Hematopoietic multipotent progenitor cell treated with erythropoietin and hydrocortisone succinate and interleukin-3 and kit ligand, for 17 days (in vitro differentiated cells): Measurements from ENCODE around the gene FAM83C.

Experiments
- DNase-seq: peaks from one replicate; pipeline ENCODE4 v3.0.0-alpha.2; 2015; ENCODE audit warnings: low spot score

FAM83C gene

DNA sequence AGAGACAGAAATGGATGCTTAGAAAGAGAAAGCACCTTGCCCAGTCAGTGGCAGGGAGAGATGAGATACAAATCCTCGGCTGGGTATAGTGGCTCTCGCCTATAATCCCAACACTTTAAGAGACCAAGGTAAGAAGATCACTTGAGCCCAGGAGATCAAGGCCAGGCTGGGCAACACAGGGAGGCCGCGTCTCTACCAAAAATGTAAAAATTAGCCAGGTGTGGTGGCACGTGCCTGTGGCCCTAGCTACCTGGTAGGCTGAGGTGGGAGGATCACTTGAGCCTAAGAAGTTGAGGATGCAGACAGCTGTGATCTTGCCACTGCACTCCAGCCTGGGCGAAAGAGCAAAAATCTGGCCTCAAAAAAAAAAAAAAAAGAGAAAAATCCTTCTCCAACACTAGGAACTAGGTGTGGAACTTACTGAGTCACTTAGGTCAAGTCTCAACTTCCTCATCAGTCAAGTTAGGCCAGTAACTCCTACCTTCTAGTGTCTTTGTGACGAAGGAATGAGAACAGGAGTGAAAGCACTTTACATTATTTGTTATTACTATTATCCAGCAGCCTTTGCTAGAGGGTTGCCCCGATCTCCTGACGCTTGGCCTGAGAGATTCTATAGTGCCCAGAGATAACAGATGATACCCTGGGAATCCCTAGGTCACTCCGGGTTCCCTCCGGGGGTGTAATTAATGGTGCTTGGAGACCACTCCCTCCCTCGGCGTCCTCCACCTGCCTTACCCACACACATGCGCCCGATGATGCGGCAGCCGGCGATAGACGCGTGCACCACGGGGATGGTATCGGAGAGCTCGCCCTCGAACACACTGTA lies 8.6 kb downstream of the FAM83C start:
- DNase-seq: no peak

GRCh38 chr20:35281506-35282101 lies 10.6 kb downstream of the FAM83C start:
- no peak for DNase-seq

GRCh38 chr20:35280523-35280922 lies 11.7 kb downstream of the FAM83C start:
- DNase-seq: no peak

DNA sequence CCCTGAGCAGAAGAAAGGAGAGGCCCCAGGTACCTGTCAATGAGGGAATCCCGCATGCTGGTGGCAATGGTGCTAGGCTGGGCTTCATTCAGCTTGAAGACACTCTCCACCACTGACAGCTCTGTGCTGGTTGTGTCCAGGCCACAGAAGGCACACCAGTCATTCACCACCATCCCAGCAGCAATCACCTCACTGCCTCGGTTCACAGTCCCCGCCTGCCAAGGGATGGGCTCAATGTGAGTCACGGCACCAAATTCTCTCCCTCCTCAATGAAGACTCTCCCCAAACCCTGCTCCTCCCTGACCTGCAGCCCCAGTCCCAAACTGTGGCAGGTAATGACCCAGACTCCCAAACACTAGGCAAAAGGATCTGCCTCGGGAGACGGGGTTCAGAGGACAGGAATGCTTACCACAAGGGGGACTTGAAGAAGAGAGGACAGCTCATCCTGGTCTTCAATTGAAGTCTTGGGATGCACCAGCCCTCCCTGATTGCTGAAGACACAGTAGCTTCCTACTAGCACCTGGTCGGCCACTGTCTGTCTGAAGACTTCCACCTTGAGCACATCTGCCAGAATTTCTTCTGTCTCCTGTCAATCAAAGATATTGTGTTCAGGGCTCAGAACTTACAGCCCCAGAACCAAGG lies 12.6 kb downstream of the FAM83C start:
- DNase-seq: no peak

DNA sequence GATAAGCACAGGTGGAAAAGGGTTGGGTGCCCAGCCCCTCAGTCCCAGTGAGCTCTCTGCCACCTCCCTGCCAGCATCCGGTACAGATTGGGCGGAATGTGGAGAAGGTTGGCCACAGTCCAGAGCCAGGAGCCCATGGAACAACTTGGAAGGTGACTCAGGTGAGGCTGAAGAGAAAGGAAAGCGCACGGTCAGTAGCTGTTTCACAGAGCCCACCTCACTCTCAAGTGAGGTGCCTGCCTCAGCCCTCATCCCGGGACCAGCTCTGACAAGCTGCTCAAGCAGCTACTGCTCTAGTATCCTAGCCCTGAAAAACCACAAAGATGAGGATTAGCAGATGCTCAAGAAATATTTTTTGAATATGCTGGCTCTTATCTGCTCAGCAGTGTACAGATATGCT lies 13.2 kb downstream of the FAM83C start:
- DNase-seq: no peak

GRCh38 chr20:35277531-35278395 lies 14.5 kb downstream of the FAM83C start, which contains the start of gene MMP24OS:
Gene MMP24OS (minus strand): TSS chr20:35278122. CDS start chr20:35277929, 193 bp downstream.
- peak; percentile 86 for DNase-seq

DNA sequence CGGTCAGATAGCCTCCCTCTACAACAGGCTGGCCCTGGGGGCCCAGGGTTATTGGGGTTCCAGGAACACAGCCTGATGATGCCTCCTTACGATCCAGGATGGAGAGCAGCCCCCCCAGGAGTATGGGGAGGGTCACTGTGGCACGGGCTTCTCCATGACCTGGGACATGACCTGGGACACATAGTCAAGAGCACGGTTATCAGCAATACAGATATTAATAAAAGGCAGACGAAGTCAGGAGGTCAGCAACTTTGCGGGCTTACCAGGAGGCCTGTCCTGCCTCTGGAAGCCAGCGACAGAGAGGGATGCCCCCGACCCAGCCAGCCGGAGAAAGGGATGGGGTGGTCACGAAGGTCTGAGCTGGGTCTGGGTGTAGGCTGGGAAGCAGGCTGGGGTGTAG lies 15.1 kb downstream of the FAM83C start:
- no peak for DNase-seq

GRCh38 chr20:35276408-35276807 lies 15.8 kb downstream of the FAM83C start:
- DNase-seq: no peak

DNA sequence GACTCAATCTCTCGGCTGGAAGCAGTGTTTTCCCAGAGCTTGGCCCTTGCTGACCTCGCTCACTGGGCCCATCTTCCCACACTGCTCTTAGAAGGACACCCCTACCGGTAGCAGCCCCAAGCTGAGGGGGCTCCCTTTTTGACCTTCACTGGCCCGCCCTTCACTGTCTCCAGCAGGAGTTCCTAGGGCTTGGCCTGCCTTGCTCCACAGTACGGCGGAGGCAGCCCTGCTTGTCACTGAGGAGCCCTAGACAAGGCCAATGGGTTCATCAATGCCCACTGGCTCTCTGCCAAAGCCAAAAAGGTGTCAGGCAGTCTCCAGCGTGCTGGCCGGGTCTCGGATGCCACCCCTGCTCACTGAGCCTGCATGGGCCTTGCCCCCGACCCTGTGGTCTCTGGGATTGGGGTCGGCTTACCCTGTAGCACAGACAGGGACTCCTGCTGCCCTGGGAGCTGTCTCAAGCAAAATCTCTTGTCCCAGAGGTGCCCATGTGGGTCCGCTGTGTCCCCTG lies 16.4 kb downstream of the FAM83C start:
- no peak for DNase-seq

DNA sequence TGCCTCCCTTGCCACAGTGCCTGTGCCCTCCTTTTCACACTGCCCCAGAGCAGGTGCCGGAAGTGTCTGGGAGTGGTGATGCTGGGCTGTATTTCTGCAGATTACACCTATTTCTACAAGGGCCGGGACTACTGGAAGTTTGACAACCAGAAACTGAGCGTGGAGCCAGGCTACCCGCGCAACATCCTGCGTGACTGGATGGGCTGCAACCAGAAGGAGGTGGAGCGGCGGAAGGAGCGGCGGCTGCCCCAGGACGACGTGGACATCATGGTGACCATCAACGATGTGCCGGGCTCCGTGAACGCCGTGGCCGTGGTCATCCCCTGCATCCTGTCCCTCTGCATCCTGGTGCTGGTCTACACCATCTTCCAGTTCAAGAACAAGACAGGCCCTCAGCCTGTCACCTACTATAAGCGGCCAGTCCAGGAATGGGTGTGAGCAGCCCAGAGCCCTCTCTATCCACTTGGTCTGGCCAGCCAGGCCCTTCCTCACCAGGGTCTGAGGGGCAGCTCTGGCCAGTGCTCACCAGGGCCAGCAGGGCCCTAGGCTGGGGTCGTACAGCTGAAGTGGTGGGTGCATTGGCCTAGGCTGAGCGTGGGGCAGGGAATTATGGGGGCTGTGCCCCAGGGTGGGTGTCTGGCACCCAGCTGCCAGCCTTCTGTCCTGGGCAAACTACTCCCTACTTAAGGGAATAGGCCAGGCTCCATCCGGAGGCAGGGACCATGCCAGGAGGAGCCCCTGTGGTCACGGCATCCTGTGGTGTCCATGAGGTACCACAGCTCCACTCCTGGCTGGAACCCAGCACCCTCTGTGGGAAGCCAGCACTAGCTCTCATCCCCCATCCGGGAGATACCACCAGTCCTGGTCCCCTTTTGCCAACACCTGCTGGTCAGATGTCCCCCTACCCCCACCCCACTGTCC lies 17.8 kb downstream of the FAM83C start:
- no peak for DNase-seq

- no peak for DNase-seq
Measured at GRCh38 chr20:35273449-35274171, 18.6 kb downstream of the FAM83C start.

GRCh38 chr20:35271904-35272303 lies 20.3 kb downstream of the FAM83C start:
- DNase-seq: no peak

- no peak for DNase-seq
Measured at GRCh38 chr20:35271073-35271882, 20.9 kb downstream of the FAM83C start.

DNA sequence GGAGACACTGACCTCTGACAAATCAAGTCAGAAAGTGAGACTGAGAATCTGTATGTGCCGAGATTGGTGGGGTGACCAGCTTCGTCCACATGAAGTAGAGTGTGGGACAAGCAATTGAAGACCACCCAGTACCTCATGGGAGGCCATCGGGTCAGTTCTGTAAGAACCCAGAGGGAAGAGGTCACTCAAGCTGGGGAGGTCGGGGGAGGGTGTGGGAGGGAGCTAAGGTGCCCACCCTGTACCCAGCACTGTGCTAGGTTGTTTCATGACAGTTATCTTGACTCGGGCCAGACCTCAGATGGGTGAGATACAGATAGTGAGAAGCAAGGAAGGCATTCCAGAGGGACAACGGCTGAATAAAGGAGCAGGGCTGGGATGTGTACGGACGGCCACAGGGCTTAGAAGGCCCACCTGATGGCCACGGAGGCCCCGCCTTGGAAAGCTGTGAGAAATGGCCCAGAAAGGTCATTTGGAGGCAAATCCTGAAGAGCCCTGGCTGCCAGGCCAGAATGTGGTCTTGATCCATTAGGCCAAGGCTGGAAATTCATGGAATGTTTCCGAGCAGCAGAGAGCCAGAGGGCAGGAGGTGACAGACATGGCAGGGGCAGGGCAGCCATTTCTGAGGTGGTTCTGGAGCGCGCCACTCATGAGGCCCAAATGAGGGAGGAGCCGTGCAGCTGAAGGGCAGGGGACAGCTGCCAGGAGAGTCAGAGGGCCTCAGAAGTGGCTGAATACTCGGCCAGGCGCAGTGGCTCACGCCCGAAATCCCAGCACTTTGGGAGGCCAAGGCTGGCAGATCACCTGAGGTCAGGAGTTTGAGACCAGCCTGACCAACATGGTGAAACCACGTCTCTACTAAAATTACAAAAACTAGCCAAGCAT lies 22.0 kb downstream of the FAM83C start:
- no peak for DNase-seq

- DNase-seq: peak; percentile 45
Measured at GRCh38 chr20:35269055-35269781, 23.0 kb downstream of the FAM83C start.

- DNase-seq: no peak
Measured at GRCh38 chr20:35267092-35267491, 25.1 kb downstream of the FAM83C start.

- DNase-seq: no peak
Measured at GRCh38 chr20:35264755-35265154, 27.5 kb downstream of the FAM83C start.
